GM21576 (cell line): ENCODE measurements around the gene LTN1.

Experiments
- ATAC-seq: cut with Tn5 transposase; IDR thresholded peaks from one replicate; pipeline ENCODE4 v1.9.1; 2021; ENCODE audit warnings: mild to moderate bottlenecking, moderate library complexity; ENCODE audit not compliant: unreplicated experiment

LTN1 gene

GRCh38 chr21:28928578-28929420 lies 63.9 kb downstream of the LTN1 start:
- no peak for ATAC-seq

- no peak for ATAC-seq
Measured at GRCh38 chr21:28927130-28927529, 65.5 kb downstream of the LTN1 start.

GRCh38 chr21:28923439-28923975 lies 69.2 kb downstream of the LTN1 start:
- no peak for ATAC-seq

- no peak for ATAC-seq
Measured at GRCh38 chr21:28922368-28922767, 70.3 kb downstream of the LTN1 start.

- no peak for ATAC-seq
Measured at GRCh38 chr21:28916150-28916893, 76.4 kb downstream of the LTN1 start.

GRCh38 chr21:28913071-28913470 lies 79.6 kb downstream of the LTN1 start:
- ATAC-seq = no peak

GRCh38 chr21:28910280-28910887 lies 82.3 kb downstream of the LTN1 start:
- no peak for ATAC-seq

GRCh38 chr21:28908351-28908750 lies 84.3 kb downstream of the LTN1 start:
- ATAC-seq = no peak

GRCh38 chr21:28906841-28907240 lies 85.8 kb downstream of the LTN1 start:
- no peak for ATAC-seq

- ATAC-seq = no peak
Measured at GRCh38 chr21:28906236-28906635, 86.4 kb downstream of the LTN1 start.

- no peak for ATAC-seq
Measured at GRCh38 chr21:28904961-28905435, 87.7 kb downstream of the LTN1 start.

GRCh38 chr21:28903448-28903847 lies 89.2 kb downstream of the LTN1 start:
- ATAC-seq = no peak

GRCh38 chr21:28900481-28900880 lies 92.2 kb downstream of the LTN1 start:
- ATAC-seq = no peak

GRCh38 chr21:28899744-28900143 lies 92.9 kb downstream of the LTN1 start:
- ATAC-seq = no peak

GRCh38 chr21:28899220-28899619 lies 93.5 kb downstream of the LTN1 start:
- no peak for ATAC-seq

- no peak for ATAC-seq
Measured at GRCh38 chr21:28893687-28894086, 99.0 kb downstream of the LTN1 start.

- no peak for ATAC-seq
Measured at GRCh38 chr21:28892199-28893111, 100.2 kb downstream of the LTN1 start.

GRCh38 chr21:28885853-28886177 lies 106.9 kb downstream of the LTN1 start:
- no peak for ATAC-seq

GRCh38 chr21:28884976-28885852 lies 107.5 kb downstream of the LTN1 start:
- ATAC-seq = peak; percentile 94
